Measurements from ENCODE around the gene LGR6. TPM values are rescaled to one million over a fixed set of nuclear protein-coding genes. Genes with fewer than 3 reads are reported as not detected.
"Not testable (repeated sequence)": the region's sequence is repeated elsewhere in the genome, so short reads cannot be mapped to it uniquely, and the experiment has no call there.

Gene LGR6
- total RNA-seq, 1 donor from 2014 or later = 1.4 TPM

DNA sequence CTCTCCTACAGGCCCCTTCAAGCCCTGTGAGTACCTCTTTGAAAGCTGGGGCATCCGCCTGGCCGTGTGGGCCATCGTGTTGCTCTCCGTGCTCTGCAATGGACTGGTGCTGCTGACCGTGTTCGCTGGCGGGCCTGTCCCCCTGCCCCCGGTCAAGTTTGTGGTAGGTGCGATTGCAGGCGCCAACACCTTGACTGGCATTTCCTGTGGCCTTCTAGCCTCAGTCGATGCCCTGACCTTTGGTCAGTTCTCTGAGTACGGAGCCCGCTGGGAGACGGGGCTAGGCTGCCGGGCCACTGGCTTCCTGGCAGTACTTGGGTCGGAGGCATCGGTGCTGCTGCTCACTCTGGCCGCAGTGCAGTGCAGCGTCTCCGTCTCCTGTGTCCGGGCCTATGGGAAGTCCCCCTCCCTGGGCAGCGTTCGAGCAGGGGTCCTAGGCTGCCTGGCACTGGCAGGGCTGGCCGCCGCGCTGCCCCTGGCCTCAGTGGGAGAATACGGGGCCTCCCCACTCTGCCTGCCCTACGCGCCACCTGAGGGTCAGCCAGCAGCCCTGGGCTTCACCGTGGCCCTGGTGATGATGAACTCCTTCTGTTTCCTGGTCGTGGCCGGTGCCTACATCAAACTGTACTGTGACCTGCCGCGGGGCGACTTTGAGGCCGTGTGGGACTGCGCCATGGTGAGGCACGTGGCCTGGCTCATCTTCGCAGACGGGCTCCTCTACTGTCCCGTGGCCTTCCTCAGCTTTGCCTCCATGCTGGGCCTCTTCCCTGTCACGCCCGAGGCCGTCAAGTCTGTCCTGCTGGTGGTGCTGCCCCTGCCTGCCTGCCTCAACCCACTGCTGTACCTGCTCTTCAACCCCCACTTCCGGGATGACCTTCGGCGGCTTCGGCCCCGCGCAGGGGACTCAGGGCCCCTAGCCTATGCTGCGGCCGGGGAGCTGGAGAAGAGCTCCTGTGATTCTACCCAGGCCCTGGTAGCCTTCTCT is 124.6 kb downstream of the LGR6 start:
- ATAC-seq (peak; percentile 33), DNase-seq (ENCODE audit: low spot score) (peak; percentile 40)

DNA sequence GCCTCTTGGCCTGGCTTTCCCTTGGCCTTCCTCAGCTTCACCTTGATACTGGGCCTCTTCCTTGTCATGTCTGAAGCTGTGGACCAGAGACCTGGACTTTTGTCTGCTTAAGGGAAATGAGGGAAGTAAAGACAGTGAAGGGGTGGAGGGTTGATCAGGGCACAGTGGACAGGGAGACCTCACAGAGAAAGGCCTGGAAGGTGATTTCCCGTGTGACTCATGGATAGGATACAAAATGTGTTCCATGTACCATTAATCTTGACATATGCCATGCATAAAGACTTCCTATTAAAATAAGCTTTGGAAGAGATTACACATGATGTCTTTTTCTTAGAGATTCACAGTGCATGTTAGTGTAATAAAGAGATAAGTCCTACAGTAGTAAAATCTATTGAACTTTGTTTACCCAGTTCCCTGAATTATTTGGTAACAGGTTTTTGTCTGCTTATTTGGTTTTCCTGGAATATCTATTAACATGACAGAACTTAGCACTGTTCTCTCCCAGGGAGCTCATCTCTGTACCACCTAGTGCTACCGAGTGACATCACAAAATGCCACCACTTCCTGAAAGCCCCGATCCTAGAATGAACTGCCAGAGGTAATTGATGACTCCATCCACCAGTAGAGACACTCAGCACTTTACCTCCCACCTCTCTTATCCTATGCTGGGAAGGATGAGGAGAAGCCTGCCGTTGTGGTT is 125.9 kb downstream of the LGR6 start:
- DNase-seq (ENCODE audit: low spot score) (no peak), ATAC-seq (no peak)

DNA sequence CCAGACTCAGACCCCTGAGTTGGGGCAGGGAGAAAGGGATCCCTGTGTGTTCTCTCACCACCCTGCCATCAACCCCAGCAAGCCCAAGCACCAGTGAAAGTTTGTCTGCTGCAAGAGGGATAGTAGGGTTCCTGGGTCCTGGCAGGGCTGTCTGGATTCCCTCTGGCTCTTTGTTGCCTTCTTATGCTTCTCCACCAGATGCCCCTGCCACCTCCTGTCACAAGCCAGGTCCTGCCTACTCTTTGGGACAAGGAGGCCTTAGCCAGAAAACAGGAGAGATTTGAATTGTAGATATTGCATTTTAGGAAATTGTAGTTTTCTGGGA is 126.4 kb downstream of the LGR6 start:
- ATAC-seq = no peak

DNA sequence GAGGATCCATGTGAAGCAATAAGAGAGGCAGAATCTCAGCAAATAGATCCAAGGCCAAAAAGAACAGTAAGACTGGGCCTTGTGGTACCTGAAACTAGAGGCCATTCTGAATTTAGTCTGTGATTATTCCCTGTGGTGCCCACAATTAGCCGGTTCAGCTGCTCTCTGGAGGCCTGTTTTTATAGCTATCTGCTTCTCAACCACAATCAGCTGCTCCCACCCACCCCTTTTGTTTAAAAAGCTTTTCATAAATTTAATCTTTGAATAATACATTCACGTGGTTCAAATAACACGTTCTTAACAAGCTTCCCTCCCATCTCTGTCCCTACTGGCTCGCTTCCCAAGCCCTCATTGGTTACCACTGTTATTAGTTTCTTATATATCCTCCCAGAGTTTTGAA is 130.1 kb downstream of the LGR6 start:
- peak; percentile 10 for DNase-seq (ENCODE audit: low spot score)
- ATAC-seq = no peak

More for the DNA sequence above, 126.4 kb downstream of the LGR6 start:
- DNase-seq (ENCODE audit: low spot score) = peak; percentile 33

DNA sequence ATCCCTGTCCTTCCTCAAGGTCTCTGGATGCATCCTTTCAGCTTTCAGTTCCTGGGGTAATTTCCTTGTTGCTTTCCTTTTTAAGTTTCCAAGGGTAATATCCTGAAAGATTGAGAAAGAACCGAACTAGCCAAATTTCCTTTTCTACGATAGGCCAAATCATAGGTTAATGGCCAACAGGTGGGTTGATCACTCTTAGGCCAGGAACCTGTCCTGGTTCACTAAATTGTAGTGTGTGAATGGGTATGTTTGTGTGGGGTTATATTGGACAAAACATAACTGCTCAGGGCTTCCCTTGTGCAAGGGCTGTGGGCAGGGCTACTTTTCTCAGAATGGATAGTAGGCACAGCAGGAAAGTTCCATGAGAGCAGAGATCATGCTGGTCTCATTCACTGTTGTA is 131.0 kb downstream of the LGR6 start:
- ATAC-seq (no peak), DNase-seq (ENCODE audit: low spot score) (no peak)

DNA sequence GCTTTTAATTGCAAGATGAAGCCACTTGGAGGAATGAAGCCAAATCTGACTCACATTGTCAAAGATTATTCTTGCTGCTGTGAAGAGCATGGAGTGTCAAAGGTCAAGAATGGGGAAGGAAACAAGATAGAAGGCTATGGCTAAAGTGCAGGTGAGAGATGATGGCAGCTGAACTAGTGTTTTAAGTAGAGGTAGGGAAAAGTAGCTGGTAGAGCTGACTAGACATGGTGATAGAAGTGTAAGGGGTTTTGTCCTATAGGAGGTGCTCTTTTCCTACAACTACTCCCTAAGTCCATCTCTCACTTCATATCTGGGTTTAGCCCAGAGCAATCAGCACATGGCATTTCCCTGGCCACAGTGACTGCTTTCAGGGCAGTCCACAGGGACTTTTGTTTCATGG is 136.3 kb downstream of the LGR6 start:
- no peak for ATAC-seq
- DNase-seq (ENCODE audit: low spot score) = no peak

DNA sequence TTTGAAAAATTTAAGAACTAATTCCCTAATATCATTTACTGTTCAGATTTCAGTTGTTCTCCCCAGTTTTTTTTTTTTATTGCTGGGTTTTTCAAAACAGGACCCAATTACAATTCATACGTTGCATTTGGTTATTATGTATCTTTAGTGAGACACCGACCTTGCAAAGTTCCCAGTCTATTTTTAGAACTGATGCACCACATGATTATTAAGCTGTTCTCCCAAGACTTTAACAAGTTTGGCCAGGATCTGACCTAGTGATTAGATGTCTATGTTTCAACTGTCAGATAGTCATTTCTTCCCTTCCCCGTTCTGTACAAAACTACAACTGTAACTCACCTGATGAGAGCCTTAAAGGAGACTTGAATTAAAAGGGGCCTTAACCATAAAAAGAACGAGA is 140.3 kb downstream of the LGR6 start:
- ATAC-seq (no peak), DNase-seq (ENCODE audit: low spot score) (no peak)

DNA sequence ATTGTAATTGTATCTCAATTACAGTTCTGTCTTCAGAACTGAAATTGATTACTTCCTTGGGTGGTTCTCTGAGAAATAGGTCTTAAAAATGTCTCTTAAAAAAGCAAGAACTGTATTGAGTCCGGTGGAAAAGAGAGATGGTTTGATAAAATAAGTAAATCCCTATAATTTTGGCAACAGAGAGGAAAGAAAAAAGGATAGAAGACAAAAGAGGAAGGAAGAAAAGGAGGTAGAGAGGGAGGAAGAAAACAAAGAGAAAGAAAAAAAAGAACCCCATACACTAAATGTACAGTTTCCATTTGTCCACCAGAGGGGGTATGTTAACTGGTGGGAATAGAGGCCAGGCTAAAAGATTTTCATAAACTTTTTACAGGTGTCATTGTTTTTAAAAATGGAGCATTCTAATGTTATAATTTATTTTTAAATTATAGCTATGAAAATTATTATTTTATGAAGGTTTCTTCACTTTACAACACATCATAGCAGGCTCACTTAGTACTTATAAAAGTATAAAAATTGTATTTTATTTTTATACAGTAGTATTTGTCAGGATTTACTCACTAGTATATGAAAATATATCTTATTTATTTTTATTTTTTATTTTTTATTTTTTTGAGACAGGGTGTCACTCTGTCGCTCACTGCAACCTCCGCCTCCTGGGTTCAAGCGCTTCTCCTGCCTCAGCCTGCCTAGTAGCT is 150.2 kb downstream of the LGR6 start:
- DNase-seq (ENCODE audit: low spot score) = no peak
- ATAC-seq = no peak

DNA sequence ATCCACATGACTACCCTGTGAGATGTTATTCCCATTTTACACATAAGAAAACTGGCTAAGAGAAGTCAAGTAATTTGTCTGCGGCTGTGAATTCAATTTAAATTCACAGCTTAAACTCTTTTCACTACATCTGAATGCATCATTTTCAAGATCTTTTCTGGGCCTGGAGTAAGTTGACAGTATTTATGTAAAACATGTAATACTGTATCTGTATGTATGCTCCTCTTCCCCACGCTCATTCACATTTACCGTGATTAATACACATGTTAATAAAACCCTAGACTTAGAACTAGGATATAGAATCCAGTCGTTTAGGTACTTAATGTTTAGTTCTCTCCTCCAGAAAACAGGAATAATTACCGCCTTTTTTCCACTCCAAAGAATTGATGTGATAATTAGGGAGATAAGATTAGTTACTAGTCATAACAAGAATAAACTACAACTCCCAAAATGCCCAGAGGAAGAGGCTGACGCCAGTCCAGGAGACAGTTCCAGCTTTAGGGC is 154.5 kb downstream of the LGR6 start:
- DNase-seq (ENCODE audit: low spot score) (no peak), ATAC-seq (no peak)

DNA sequence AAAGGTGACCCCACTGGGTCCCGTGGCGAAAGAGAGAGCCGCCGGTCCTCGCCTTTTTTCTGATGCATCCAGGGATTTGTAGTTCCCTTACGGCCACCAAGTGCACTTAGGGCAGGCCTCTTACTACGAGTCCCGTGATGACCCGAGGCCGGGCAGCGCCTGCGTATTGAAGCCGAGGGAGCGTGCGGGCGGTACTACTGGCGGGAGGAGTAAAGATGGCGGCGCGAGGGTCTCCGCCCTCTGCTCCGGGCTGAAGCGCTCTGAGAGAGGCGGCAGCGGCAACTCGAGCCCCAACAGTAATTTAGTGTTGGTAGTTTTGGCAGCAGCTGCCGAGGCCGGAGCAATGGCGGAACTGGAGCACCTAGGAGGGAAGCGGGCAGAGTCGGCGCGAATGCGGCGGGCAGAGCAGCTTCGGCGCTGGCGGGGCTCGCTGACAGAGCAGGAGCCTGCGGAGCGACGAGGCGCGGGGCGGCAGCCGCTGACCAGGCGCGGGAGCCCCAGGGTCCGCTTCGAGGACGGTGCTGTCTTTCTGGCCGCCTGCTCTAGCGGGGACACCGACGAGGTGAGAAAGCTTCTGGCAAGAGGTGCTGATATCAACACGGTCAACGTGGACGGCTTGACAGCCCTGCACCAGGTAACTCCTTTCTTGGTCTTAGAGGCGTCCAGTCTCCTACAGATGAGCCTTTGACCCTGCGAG is 155.1 kb downstream of the LGR6 start, which contains the start of gene PPP1R12B:
Gene PPP1R12B, plus strand, starts transcription at position 191 of the 697 bp plus-strand sequence. Its CDS starts 153 bp downstream, at position 344.
- ATAC-seq (peak; percentile 97), DNase-seq (ENCODE audit: low spot score) (peak; percentile 98)

DNA sequence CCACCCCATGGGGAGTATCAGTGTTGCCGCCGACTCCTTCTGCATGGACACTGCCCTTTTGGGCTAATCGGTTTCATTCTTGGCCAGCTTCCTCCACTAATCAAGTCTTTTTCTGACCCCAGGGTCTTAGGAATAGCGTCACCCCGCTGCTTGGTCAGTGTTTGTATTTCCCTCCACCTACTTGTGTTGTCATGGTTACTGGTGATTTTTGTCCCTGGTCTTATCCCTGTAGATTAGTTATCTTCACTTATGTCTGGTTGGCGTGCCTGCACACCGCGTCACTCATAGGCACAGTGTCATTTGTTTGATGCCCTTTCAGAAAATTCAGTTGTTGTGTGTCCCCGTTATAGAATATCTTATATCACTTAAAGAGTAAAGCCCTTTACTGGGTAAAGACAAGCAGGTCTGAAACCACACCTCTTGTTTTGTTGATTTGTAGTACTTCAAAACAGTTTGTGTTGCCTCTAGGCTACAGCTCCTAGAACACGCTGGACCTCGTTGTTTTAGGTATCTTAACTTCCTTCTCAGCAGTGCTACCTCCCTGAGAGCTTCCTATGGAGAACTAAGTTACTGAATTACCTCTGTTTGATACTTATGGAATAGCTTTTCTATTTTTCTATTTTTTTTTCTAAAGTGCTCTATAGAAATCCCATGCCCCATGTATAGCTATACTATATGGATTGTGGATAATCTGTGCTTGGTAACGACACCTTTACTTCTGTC is 155.8 kb downstream of the LGR6 start:
- peak; percentile 35 for ATAC-seq
- DNase-seq (ENCODE audit: low spot score) = no peak

DNA sequence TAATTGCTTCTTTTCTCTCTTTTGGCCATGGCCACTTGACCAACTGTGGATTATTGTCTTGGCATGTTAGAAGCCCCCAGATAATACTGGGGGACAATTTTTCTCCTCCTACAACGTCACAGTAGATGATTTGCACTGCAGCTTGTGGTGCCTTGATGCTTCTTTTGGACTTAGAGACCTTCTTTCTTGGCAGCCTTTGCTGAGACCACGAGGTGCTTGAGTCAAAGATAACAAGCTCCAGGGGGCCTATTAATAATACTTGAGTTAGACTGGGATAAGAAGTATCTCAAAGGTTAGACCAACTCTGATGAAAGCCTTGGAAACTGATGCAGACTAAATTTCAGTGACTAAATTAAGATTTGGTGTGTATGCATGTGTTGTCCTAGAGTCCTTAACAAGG is 158.1 kb downstream of the LGR6 start:
- ATAC-seq = no peak
- no peak for DNase-seq (ENCODE audit: low spot score)

DNA sequence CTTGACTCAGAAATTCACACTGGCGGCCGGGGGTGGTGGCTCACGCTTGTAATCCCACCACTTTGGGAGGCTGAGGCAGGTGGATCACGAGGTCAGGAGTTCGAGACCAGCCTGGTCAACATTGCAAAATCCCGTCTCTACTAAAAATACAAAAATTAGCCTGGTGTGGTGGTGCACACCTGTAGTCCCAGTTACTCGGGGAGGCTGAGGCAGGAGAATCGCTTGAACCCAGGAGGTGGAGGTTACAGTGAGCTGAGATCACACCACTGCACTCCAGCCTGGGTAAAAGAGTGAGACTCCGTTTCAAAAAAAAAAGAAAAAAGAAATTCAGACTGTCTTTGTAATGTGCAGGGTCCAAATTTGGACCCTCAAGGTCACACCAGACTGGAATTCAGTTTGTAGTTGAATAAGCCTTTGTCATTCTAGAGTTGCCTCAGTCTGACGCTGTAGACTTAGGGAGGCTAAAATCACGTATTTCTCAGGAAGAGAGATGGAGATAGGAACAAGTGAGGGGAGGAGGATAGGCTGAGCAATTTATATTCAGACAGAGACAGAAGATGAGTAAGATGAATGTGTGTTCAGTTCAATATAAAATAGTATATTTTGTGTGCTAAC is 159.1 kb downstream of the LGR6 start:
- DNase-seq (ENCODE audit: low spot score); ATAC-seq: not testable (repeated sequence)

DNA sequence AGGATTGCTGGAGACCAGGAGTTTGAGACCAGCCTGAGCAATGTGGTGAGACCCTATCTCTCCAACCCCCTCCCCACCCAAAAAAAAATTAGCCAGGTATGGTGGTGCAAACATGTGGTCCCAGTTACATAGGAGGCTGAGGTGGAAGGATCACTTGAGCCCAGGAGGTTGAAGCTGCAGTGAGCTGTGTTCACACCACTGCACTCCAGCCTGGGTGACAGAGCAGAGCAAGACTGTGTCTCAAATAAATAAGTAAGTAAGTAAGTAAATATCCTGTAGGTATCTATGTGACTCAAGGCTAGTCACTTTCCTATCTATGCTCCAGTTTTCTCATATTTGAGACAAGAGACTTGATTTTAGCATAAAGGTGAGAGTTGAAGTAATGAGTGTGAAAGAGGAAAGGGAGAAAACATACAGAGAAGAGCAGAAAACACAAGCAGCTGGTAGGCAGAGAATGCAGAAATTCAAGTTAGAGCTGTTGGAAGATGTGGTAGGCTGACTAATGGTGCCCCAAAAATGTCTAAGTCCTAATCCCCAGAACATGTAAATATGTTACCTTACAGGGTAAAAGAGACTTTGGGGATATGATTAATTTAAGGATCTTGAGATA is 162.4 kb downstream of the LGR6 start:
- DNase-seq (ENCODE audit: low spot score) = no peak

DNA sequence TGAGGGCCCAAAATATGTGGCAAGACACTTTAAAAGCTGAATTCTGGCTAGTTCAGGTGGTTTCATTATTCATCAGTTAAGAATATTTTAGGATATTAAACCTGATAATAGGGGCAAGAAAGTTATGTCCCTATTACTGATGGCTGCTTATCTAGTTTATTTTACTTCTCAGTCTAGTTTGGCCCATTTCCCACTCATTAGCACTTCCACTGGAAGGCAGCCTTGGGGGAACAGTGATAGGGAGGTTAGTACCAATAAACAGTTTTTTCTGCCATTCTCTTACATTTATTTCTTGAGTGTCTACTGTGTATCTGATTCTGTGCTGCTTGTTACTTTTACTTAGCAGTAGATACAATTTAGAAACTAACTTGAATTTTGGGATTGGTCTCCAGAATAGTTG is 163.9 kb downstream of the LGR6 start:
- ATAC-seq = no peak
- no peak for DNase-seq (ENCODE audit: low spot score)

More for the DNA sequence above, 162.4 kb downstream of the LGR6 start:
- no peak for ATAC-seq

DNA sequence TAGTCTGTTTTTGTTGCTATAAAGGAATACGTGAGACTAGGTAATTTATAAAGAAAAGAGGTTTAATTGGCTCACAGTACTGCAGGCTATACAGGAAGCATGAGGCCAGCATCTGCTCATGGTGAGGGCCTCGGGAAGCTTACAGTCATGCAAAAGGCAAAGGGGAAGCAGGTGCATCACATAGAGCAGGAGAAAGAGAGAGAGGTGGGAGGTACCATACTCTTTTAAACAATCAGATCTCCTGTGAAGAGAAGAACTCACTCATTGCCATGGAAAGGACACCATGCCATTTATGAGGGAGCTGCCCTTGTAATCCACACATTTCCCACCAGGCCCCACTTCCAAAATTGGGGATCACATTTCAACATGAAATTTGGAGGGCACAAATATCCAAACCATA is 167.6 kb downstream of the LGR6 start:
- ATAC-seq (no peak), DNase-seq (ENCODE audit: low spot score) (no peak)

DNA sequence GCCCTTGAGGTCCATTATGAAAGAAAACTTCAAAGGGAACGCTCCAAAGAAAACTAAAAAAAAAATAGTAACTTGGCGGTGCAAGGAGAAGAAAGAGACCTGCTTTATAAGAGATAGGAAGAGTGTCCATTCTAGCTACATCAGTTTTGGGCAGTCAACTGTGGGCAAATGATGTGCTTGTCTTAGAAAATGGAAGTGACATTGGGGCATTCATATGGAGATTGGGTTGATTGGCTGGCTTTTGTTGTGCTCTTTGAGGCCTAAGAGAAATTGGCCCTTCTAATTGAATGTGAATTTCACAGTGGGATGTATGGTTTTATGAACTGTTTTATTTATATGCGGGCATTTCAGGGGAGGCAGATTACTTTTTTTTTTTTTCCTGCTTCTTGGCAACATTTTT is 168.1 kb downstream of the LGR6 start:
- DNase-seq (ENCODE audit: low spot score) (no peak), ATAC-seq (no peak)

DNA sequence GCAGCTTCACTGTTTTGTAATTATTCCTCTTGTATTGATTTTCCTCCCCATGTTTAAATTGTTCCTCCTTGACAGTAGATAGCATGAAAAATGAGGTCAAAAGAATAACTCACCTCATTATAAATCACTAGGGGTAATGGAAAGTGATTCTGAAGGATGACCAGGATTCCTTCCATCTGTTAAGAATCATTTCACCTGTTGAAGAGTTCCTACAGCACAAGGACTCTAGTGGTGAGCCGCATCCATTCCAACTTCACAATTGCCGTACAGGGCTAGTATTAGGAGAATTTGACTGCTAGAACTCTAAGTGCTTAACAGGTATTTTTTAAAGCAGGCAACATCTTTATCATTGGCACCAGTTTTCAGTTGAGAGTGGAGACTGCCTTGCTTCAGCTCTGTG is 168.6 kb downstream of the LGR6 start:
- DNase-seq (ENCODE audit: low spot score) = no peak
- ATAC-seq = no peak
